ENCODE measurements around the gene CACNA2D4. TPM values are rescaled to one million over a fixed set of nuclear protein-coding genes. Genes with fewer than 3 reads are reported as not detected.

The CACNA2D4 gene
- total and polyA plus RNA-seq, 4 donors: 0.82 to 2.8 (median 1.3) TPM

GRCh38 chr12:1807087-1807860 is 111.2 kb downstream of the CACNA2D4 start:
- Histone ChIP-seq H3K9ac (ENCODE audit: low read depth in 1 of 2, low read length in 2 of 2) (no peak overlapping the region), H3K27me3 (ENCODE audit: control insufficient read depth in 4 of 4, insufficient read depth in 4 of 4, low read length in 3 of 4) (no peaks in the 10 kb centered on the region), H3K36me3 (ENCODE audit: control insufficient read depth in 4 of 4, insufficient read depth in 3 of 4, low read depth in 1 of 4, low read length in 3 of 4) (no peaks in the 10 kb centered on the region), H3K4me3 (ENCODE audit: low read depth in 1 of 3, low read length in 3 of 3) (no peak overlapping the region), H3K9me3 (ENCODE audit: control insufficient read depth in 4 of 4, low read length in 3 of 4) (no peaks in the 10 kb centered on the region), H3K27ac (ENCODE audit: low read depth in 1 of 2, low read length in 2 of 2) (no peak overlapping the region), H3K4me1 (ENCODE audit: control insufficient read depth in 4 of 4, insufficient read depth in 4 of 4, low read length in 3 of 4) (no peaks in the 10 kb centered on the region)
- no peak for TF ChIP-seq FOXA1 (IDR thresholded peaks at IDR 0.05)
- TF ChIP-seq REST (IDR thresholded peaks at IDR 0.05): no peak
- TF ChIP-seq TAF1 (conservative IDR thresholded peaks at IDR 0.05): no peak
- no peak for TF ChIP-seq SP1 (IDR thresholded peaks at IDR 0.05)
- TF ChIP-seq FOXA2 (IDR thresholded peaks at IDR 0.05): no peak
- TF ChIP-seq GABPA (IDR thresholded peaks at IDR 0.05 in 1 of 2, conservative IDR thresholded peaks at IDR 0.05 in 1 of 2): no peak
- TF ChIP-seq ATF3 (IDR thresholded peaks at IDR 0.05): no peak
- TF ChIP-seq RAD21 (IDR thresholded peaks at IDR 0.05): no peak
- no peak for TF ChIP-seq ZBTB33 (IDR thresholded peaks at IDR 0.05)
- TF ChIP-seq HNF4A (conservative IDR thresholded peaks at IDR 0.05): no peak
- no peak for TF ChIP-seq YY1 (IDR thresholded peaks at IDR 0.05)
- TF ChIP-seq EGR1 (IDR thresholded peaks at IDR 0.05; ENCODE audit: low read depth in 2 of 2): no peak
- no peak for TF ChIP-seq NR2F2 (IDR thresholded peaks at IDR 0.05)
- TF ChIP-seq RXRA (IDR thresholded peaks at IDR 0.05): no peak
- no peak for DNase-seq (ENCODE audit: low spot score)
- 90% methylated on average over 15 of the region's 15 CpGs for WGBS

GRCh38 chr12:1806301-1807086 is 112.0 kb downstream of the CACNA2D4 start:
- DNase-seq (ENCODE audit: low spot score): no peak
- no peak overlapping the region for H3K4me3 ChIP-seq (ENCODE audit: low read depth in 1 of 3, low read length in 3 of 3)

More at GRCh38 chr12:1806301-1807086, 112.0 kb downstream of the CACNA2D4 start:
- Histone ChIP-seq H3K36me3 (ENCODE audit: control insufficient read depth in 4 of 4, insufficient read depth in 3 of 4, low read depth in 1 of 4, low read length in 3 of 4) (no peaks in the 10 kb centered on the region), H3K27ac (ENCODE audit: low read depth in 1 of 2, low read length in 2 of 2) (no peak overlapping the region), H3K27me3 (ENCODE audit: control insufficient read depth in 4 of 4, insufficient read depth in 4 of 4, low read length in 3 of 4) (no peaks in the 10 kb centered on the region), H3K9me3 (ENCODE audit: control insufficient read depth in 4 of 4, low read length in 3 of 4) (no peaks in the 10 kb centered on the region), H3K4me1 (ENCODE audit: control insufficient read depth in 4 of 4, insufficient read depth in 4 of 4, low read length in 3 of 4) (no peaks in the 10 kb centered on the region), H3K9ac (ENCODE audit: low read depth in 1 of 2, low read length in 2 of 2) (no peak overlapping the region)
- TF ChIP-seq HNF4A (conservative IDR thresholded peaks at IDR 0.05) (no peak), YY1 (IDR thresholded peaks at IDR 0.05) (no peak), MAX (IDR thresholded peaks at IDR 0.05) (no peak), FOXA2 (IDR thresholded peaks at IDR 0.05) (no peak), RXRA (IDR thresholded peaks at IDR 0.05) (no peak), GABPA (IDR thresholded peaks at IDR 0.05 in 1 of 2, conservative IDR thresholded peaks at IDR 0.05 in 1 of 2) (no peak), TAF1 (conservative IDR thresholded peaks at IDR 0.05) (no peak)
- WGBS: 78% methylated on average over 7 of the region's 7 CpGs
